WTC11 (cell line): ENCODE results near the gene PTH1R. TPM values are rescaled to one million over a fixed set of nuclear protein-coding genes. Genes with fewer than 3 reads are reported as not detected.

Source experiments
- ATAC-seq: fragments of 200-7000 bp; cut with Tn5 transposase; 2 replicates; pipeline ENCODE4 v1.10.0; 2021; ENCODE audit warnings: mild to moderate bottlenecking, moderate library complexity
- CTCF ChIA-PET: fragments of 300-600 bp; sonication (Branson Sonifier 250); formaldehyde crosslinking; loops from one replicate; lab custom pipeline; 2021; ENCODE audit warnings: antibody characterized with exemption; lab: Charles Lee
- POLR2A ChIA-PET: fragments of 350-600 bp; sonication (Branson Sonifier 250); formaldehyde crosslinking; loops from one replicate; lab custom pipeline; 2021; ENCODE audit warnings: antibody characterized with exemption; lab: Charles Lee
- DNase-seq: peaks from one replicate; pipeline ENCODE4 v3.0.0; 2021; ENCODE audit warnings: low spot score
- H3K27ac Mint-ChIP-seq: 2 replicates; pipeline ENCODE4 v1.8.0; 2021; ENCODE audit warnings: mixed read lengths
- H3K27me3 Mint-ChIP-seq: 2 replicates; pipeline ENCODE4 v1.8.0; 2021; ENCODE audit warnings: low read depth, mild to moderate bottlenecking, moderate library complexity, mixed read lengths
- H3K36me3 Mint-ChIP-seq: 2 replicates; pipeline ENCODE4 v1.8.0; 2021; ENCODE audit warnings: mixed read lengths
- H3K4me1 Mint-ChIP-seq: 2 replicates; pipeline ENCODE4 v1.8.0; 2022; ENCODE audit warnings: mixed read lengths
- H3K4me3 Mint-ChIP-seq: 2 replicates; pipeline ENCODE4 v1.8.0; 2021; ENCODE audit warnings: mild to moderate bottlenecking, moderate library complexity, mixed read lengths
- H3K9me3 Mint-ChIP-seq: 2 replicates; pipeline ENCODE4 v1.8.0; 2021; ENCODE audit warnings: mixed read lengths
- CREB1 ChIP-seq: sonication (generic); formaldehyde crosslinking; IDR thresholded peaks from 2 replicates; pipeline ENCODE4 v1.8.0; 2023; ENCODE audit warnings: mild to moderate bottlenecking, missing genetic modification reagents
- FOXJ3 ChIP-seq: sonication (generic); formaldehyde crosslinking; IDR thresholded peaks from 2 replicates; pipeline ENCODE4 v1.9.0; 2021; ENCODE audit warnings: missing genetic modification reagents, mild to moderate bottlenecking, borderline replicate concordance
- FOXK1 ChIP-seq: sonication (generic); formaldehyde crosslinking; IDR thresholded peaks from 2 replicates; pipeline ENCODE4 v1.8.0; 2022; ENCODE audit warnings: mild to moderate bottlenecking, moderate library complexity, missing genetic modification reagents
- HMGA2 ChIP-seq: fragments of 250-450 bp; sonication (Bioruptor Pico); IDR thresholded peaks from 2 replicates; pipeline ENCODE4 v1.4.0; 2021; ENCODE audit warnings: mild to moderate bottlenecking, moderate library complexity
- NFYB ChIP-seq: sonication (generic); formaldehyde crosslinking; conservative IDR thresholded peaks from 2 replicates; pipeline ENCODE4 v1.8.0; 2022; ENCODE audit warnings: low read depth, missing genetic modification reagents
- NR3C1 ChIP-seq: sonication (generic); formaldehyde crosslinking; conservative IDR thresholded peaks from 2 replicates; pipeline ENCODE4 v1.8.1; 2023; ENCODE audit warnings: low read depth, mild to moderate bottlenecking, missing genetic modification reagents
- PRRX2 ChIP-seq: fragments of 250-450 bp; sonication (Bioruptor Pico); IDR thresholded peaks from 2 replicates; pipeline ENCODE4 v1.8.0; 2021; ENCODE audit warnings: mild to moderate bottlenecking
- SP1 ChIP-seq: sonication (generic); formaldehyde crosslinking; conservative IDR thresholded peaks from 2 replicates; pipeline ENCODE4 v1.8.1; 2022; ENCODE audit warnings: missing genetic modification reagents
- TP53 ChIP-seq: sonication (generic); formaldehyde crosslinking; IDR thresholded peaks from 2 replicates; pipeline ENCODE4 v1.8.1; 2023; ENCODE audit warnings: mild to moderate bottlenecking, missing genetic modification reagents
- ZBTB21 ChIP-seq: sonication (generic); formaldehyde crosslinking; IDR thresholded peaks from 2 replicates; pipeline ENCODE4 v1.8.1; 2023; ENCODE audit warnings: mild to moderate bottlenecking, missing genetic modification reagents, borderline replicate concordance
- ZNF396 ChIP-seq: fragments of 250-450 bp; sonication (Bioruptor Pico); IDR thresholded peaks from 2 replicates; pipeline ENCODE4 v1.8.0; 2021; ENCODE audit warnings: mild to moderate bottlenecking, moderate library complexity, borderline replicate concordance
- ZNF512 ChIP-seq: sonication (generic); formaldehyde crosslinking; IDR thresholded peaks from 2 replicates; pipeline ENCODE4 v1.8.1; 2022; ENCODE audit warnings: missing genetic modification reagents, borderline replicate concordance
- total RNA-seq: library from RNA; stranded (reverse); gene quantifications from 3 replicates; pipeline ENCODE4 v1.2.3, GENCODE V29; 2021
- TF ChIP-seq, protein P1 (sequence below): sonication (generic); formaldehyde crosslinking; IDR thresholded peaks from 2 replicates; pipeline ENCODE4 v1.8.0; 2022; ENCODE audit warnings: mild to moderate bottlenecking, missing genetic modification reagents
- TF ChIP-seq, protein P2 (sequence below): sonication (generic); formaldehyde crosslinking; IDR thresholded peaks from 2 replicates; pipeline ENCODE4 v1.8.0; 2022; ENCODE audit warnings: missing genetic modification reagents
- TF ChIP-seq, protein P3 (sequence below): sonication (generic); formaldehyde crosslinking; IDR thresholded peaks from 2 replicates; pipeline ENCODE4 v1.8.0; 2023; ENCODE audit warnings: missing genetic modification reagents
- TF ChIP-seq, protein P4 (sequence below): sonication (generic); formaldehyde crosslinking; IDR thresholded peaks from 2 replicates; pipeline ENCODE4 v1.8.0; 2022; ENCODE audit warnings: mild to moderate bottlenecking, missing genetic modification reagents
- TF ChIP-seq, protein P5 (sequence below): fragments of 250-450 bp; sonication (Bioruptor Pico); IDR thresholded peaks from 2 replicates; pipeline ENCODE4 v1.9.0; 2021; ENCODE audit warnings: mild to moderate bottlenecking, borderline replicate concordance
- TF ChIP-seq, protein P6 (sequence below): sonication (generic); formaldehyde crosslinking; IDR thresholded peaks from 2 replicates; pipeline ENCODE4 v1.8.1; 2022; ENCODE audit warnings: mild to moderate bottlenecking, moderate library complexity, missing genetic modification reagents

PTH1R gene
- total RNA-seq, 1 experiment from 2014 or later = 12.0 TPM

- Mint-ChIP-seq H3K4me3 (no peak overlapping the region), H3K27ac (peak overlapping the region; percentile 72), H3K4me1 (peaks cover 18% of the 10 kb centered on the region), H3K27me3 (no peaks in the 10 kb centered on the region), H3K9me3 (no peaks in the 10 kb centered on the region), H3K36me3 (peaks cover 8% of the 10 kb centered on the region; the same call in 1 of the 2 replicates)
- CTCF ChIA-PET = interaction anchor here (1.0 to 1.4 kb wide), 4 partner anchors 21 to 73 kb away, joined by 3 read pairs; no protein-coding TSS in a partner anchor
- TF ChIP-seq ZNF396 (CRISPR knock-in tag) (no peak), SP1 (CRISPR knock-in tag) (no peak), ZBTB21 (CRISPR knock-in tag) (no peak), TP53 (CRISPR knock-in tag) (no peak), NFYB (CRISPR knock-in tag) (no peak), PRRX2 (CRISPR knock-in tag) (no peak), ZNF512 (CRISPR knock-in tag) (no peak), FOXJ3 (CRISPR knock-in tag) (no peak), FOXK1 (CRISPR knock-in tag) (no peak), NR3C1 (CRISPR knock-in tag) (no peak), HMGA2 (CRISPR knock-in tag) (no peak), CREB1 (CRISPR knock-in tag) (no peak)
- TF ChIP-seq, protein P1, sequence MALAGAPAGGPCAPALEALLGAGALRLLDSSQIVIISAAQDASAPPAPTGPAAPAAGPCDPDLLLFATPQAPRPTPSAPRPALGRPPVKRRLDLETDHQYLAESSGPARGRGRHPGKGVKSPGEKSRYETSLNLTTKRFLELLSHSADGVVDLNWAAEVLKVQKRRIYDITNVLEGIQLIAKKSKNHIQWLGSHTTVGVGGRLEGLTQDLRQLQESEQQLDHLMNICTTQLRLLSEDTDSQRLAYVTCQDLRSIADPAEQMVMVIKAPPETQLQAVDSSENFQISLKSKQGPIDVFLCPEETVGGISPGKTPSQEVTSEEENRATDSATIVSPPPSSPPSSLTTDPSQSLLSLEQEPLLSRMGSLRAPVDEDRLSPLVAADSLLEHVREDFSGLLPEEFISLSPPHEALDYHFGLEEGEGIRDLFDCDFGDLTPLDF = no peak
- TF ChIP-seq, protein P2, sequence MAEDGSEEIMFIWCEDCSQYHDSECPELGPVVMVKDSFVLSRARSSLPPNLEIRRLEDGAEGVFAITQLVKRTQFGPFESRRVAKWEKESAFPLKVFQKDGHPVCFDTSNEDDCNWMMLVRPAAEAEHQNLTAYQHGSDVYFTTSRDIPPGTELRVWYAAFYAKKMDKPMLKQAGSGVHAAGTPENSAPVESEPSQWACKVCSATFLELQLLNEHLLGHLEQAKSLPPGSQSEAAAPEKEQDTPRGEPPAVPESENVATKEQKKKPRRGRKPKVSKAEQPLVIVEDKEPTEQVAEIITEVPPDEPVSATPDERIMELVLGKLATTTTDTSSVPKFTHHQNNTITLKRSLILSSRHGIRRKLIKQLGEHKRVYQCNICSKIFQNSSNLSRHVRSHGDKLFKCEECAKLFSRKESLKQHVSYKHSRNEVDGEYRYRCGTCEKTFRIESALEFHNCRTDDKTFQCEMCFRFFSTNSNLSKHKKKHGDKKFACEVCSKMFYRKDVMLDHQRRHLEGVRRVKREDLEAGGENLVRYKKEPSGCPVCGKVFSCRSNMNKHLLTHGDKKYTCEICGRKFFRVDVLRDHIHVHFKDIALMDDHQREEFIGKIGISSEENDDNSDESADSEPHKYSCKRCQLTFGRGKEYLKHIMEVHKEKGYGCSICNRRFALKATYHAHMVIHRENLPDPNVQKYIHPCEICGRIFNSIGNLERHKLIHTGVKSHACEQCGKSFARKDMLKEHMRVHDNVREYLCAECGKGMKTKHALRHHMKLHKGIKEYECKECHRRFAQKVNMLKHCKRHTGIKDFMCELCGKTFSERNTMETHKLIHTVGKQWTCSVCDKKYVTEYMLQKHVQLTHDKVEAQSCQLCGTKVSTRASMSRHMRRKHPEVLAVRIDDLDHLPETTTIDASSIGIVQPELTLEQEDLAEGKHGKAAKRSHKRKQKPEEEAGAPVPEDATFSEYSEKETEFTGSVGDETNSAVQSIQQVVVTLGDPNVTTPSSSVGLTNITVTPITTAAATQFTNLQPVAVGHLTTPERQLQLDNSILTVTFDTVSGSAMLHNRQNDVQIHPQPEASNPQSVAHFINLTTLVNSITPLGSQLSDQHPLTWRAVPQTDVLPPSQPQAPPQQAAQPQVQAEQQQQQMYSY = no peak
- TF ChIP-seq, protein P3, sequence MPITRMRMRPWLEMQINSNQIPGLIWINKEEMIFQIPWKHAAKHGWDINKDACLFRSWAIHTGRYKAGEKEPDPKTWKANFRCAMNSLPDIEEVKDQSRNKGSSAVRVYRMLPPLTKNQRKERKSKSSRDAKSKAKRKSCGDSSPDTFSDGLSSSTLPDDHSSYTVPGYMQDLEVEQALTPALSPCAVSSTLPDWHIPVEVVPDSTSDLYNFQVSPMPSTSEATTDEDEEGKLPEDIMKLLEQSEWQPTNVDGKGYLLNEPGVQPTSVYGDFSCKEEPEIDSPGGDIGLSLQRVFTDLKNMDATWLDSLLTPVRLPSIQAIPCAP (CRISPR knock-in tag) = no peak
- TF ChIP-seq, protein P4, sequence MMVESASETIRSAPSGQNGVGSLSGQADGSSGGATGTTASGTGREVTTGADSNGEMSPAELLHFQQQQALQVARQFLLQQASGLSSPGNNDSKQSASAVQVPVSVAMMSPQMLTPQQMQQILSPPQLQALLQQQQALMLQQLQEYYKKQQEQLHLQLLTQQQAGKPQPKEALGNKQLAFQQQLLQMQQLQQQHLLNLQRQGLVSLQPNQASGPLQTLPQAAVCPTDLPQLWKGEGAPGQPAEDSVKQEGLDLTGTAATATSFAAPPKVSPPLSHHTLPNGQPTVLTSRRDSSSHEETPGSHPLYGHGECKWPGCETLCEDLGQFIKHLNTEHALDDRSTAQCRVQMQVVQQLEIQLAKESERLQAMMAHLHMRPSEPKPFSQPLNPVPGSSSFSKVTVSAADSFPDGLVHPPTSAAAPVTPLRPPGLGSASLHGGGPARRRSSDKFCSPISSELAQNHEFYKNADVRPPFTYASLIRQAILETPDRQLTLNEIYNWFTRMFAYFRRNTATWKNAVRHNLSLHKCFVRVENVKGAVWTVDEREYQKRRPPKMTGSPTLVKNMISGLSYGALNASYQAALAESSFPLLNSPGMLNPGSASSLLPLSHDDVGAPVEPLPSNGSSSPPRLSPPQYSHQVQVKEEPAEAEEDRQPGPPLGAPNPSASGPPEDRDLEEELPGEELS (CRISPR knock-in tag) = no peak
- TF ChIP-seq, protein P5, sequence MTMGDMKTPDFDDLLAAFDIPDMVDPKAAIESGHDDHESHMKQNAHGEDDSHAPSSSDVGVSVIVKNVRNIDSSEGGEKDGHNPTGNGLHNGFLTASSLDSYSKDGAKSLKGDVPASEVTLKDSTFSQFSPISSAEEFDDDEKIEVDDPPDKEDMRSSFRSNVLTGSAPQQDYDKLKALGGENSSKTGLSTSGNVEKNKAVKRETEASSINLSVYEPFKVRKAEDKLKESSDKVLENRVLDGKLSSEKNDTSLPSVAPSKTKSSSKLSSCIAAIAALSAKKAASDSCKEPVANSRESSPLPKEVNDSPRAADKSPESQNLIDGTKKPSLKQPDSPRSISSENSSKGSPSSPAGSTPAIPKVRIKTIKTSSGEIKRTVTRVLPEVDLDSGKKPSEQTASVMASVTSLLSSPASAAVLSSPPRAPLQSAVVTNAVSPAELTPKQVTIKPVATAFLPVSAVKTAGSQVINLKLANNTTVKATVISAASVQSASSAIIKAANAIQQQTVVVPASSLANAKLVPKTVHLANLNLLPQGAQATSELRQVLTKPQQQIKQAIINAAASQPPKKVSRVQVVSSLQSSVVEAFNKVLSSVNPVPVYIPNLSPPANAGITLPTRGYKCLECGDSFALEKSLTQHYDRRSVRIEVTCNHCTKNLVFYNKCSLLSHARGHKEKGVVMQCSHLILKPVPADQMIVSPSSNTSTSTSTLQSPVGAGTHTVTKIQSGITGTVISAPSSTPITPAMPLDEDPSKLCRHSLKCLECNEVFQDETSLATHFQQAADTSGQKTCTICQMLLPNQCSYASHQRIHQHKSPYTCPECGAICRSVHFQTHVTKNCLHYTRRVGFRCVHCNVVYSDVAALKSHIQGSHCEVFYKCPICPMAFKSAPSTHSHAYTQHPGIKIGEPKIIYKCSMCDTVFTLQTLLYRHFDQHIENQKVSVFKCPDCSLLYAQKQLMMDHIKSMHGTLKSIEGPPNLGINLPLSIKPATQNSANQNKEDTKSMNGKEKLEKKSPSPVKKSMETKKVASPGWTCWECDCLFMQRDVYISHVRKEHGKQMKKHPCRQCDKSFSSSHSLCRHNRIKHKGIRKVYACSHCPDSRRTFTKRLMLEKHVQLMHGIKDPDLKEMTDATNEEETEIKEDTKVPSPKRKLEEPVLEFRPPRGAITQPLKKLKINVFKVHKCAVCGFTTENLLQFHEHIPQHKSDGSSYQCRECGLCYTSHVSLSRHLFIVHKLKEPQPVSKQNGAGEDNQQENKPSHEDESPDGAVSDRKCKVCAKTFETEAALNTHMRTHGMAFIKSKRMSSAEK (CRISPR knock-in tag) = no peak
- TF ChIP-seq, protein P6, sequence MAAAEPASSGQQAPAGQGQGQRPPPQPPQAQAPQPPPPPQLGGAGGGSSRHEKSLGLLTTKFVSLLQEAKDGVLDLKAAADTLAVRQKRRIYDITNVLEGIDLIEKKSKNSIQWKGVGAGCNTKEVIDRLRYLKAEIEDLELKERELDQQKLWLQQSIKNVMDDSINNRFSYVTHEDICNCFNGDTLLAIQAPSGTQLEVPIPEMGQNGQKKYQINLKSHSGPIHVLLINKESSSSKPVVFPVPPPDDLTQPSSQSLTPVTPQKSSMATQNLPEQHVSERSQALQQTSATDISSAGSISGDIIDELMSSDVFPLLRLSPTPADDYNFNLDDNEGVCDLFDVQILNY (CRISPR knock-in tag) = no peak
- ATAC-seq (no peak), DNase-seq (no peak)
- POLR2A ChIA-PET = no interaction called here
Observed at GRCh38 chr3:46930166-46930944, 52.8 kb downstream of the PTH1R start.
